ENCODE measurements around the gene STK25. TPM values are rescaled to one million over a fixed set of nuclear protein-coding genes. Genes with fewer than 3 reads are reported as not detected.
"Not testable (repeated sequence)": the region's sequence is repeated elsewhere in the genome, so short reads cannot be mapped to it uniquely, and the experiment has no call there.

STK25 gene
- total RNA-seq, 3 donors from 2014 or later = 97.1 to 104 (median 100) TPM

DNA sequence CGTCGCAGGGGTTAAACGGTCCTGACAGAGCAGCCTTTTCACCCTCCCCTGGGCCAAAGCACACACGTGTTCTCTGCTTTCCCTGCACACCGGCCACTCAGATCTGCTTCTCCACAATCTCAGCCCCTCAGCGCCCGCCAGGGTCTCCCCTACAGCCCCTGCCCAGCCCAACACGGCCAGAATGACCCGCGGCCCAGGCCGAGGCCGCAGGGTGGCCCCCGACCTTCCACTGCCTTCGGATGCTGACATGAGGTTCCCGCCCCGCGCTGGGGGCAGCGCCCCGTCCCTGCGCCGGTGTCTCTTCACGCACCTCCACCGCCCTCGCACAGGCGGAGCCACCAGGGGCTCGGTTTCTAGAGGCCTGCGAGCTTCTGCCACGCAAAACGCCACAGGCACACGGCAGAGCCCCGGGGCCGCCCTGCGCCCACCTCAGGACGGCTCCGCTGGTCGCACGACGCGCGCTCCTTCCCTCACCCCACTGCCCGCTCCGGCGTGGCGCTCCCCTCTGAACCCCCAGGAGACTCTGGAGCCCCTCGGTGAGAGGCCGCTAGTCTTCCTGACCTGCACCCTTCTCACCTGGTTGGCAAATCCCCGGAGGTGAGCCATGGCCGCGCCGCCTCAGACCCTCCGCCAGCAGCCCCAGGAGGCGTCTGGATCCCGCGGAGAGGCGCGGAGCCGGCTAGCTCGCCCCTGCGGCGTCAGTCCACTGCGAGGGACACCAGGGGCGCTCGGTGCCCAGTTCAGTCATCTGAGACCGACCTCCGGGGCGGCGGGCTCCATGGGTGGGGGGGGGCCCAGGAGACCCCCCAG is 749 bp downstream of the STK25 start:
- Mint-ChIP-seq H3K27me3 (ENCODE audit: low read depth) (no peaks in the 10 kb centered on the region), H3K4me3 (peak overlapping the region; percentile 84), H3K9me3 (no peaks in the 10 kb centered on the region), H3K36me3 (ENCODE audit: insufficient read depth) (no peaks in the 10 kb centered on the region), H3K4me1 (ENCODE audit: low read depth) (peaks cover 20% of the 10 kb centered on the region)
- ATAC-seq = peak; percentile 31 to 38
- peak; percentile 20 for DNase-seq

DNA sequence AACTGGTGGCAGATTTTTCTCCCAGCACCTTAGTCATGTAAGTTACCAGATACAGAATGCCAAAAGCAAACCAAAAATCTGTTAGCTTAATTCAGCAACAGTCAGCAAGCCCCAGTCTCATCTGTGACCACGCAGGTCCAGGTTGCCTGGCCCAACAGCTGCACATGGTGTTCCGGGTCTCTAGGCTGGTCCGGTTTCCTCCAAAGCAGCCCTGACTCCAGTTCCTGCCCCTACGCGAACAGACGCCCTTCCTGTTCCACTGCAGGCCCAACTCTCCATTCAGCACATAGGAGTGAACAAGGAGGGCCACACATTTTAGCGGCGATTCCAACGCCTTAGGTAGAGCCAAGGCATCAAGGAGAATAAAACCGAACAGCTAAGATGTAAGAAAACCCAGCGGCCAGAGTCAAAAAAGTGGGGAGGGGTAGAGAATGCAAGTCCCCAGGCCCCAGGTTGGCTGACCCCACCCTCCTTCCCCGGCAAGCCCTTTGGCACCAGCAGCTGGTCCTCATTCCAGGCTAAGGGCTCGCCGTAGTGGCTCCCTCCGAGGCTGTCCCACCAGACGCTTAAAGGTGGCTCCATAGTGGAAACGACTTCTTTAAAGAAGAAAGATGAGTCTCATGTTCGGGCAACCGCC is 1.5 kb downstream of the STK25 start:
- no peaks in the 10 kb centered on the region for H3K27me3 Mint-ChIP-seq (ENCODE audit: low read depth)
- no peak for ATAC-seq
- H3K4me3 Mint-ChIP-seq = peak overlapping the region; percentile 84
- DNase-seq = no peak
- H3K9me3 Mint-ChIP-seq = no peaks in the 10 kb centered on the region
- no peaks in the 10 kb centered on the region for H3K36me3 Mint-ChIP-seq (ENCODE audit: insufficient read depth)
- peaks cover 20% of the 10 kb centered on the region for H3K4me1 Mint-ChIP-seq (ENCODE audit: low read depth)

DNA sequence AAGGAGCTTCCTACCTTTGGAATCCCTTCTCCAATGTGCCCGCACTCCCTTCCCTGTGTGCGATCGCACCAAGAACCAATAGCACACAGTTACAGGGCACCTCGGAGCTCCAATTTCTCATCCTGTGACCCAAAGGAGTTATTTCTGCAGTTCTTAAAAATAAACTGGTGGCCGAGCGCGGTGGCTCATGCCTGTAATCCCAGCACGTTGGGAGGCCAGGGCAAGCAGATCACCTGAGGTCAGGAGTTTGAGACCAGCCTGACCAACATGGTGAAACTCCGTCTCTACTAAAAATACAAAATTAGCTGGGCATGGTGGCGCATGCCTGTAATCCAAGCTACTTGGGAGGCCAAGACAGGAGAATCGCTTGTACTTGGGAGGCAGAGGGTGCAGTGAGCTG is 2.1 kb downstream of the STK25 start:
- not testable (repeated sequence) for H3K27me3 Mint-ChIP-seq (ENCODE audit: low read depth); DNase-seq; H3K36me3 Mint-ChIP-seq (ENCODE audit: insufficient read depth); H3K9me3 Mint-ChIP-seq; ATAC-seq
- H3K4me3 Mint-ChIP-seq = peak overlapping the region; percentile 11
- peaks cover 20% of the 10 kb centered on the region for H3K4me1 Mint-ChIP-seq (ENCODE audit: low read depth)

DNA sequence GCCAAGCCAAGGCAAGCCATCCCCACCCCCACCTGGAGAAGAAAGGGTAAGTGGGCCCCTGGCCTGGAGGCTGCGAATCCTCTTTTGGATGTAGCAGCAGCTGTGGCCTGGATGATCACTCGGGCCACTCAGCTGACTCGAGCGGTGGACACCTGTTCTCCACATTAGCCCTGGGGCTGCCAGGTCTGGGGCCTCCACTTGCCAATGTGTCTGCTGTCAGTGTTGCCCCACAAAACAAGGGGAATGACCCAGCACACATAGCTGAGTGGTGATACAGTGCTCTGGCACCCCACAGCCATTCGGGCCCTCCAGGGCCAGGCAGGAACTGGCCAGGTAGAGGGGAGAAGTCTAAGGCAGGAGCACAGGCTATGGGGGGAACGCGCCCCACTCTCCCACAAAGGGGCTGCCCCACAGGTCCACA is 2.6 kb downstream of the STK25 start:
- Mint-ChIP-seq H3K4me1 (ENCODE audit: low read depth) (peaks cover 20% of the 10 kb centered on the region), H3K9me3 (no peaks in the 10 kb centered on the region), H3K27me3 (ENCODE audit: low read depth) (no peaks in the 10 kb centered on the region), H3K36me3 (ENCODE audit: insufficient read depth) (peaks cover 2% of the 10 kb centered on the region), H3K4me3 (no peak overlapping the region)
- DNase-seq = no peak
- no peak for ATAC-seq

DNA sequence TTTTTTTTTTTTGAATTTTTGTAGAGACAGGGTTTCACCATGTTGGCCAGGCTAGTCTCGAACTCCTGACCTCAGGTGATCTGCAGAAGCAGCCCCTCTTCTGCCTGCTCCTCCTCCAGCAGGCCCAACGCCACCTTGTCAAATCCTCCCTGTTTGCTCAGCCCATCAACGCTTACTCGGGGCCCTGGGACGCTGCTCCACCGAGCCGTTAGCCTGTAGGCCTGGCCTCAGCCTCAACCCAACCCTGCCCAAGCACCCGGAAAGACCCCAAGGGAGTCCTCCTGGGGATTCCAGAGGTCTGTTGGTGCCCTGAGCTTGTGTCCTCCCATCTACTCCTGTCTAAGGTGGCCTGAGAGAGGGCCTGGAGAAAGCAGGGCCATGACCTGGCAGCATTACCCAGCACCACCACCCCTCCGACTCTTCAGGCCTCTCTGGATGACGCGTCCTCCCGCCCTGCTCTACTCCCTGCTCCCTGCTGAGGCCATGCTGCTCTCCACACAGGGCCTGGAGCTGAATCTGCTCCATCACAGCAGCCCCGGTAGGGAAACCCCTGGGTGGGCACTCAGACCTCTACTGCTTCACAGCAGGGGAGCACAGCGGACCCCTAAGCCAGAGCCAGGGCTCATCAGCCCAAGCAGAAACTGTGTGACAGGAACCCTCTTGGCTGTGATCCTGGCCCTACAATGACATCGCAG is 3.2 kb downstream of the STK25 start:
- peaks cover 20% of the 10 kb centered on the region for H3K4me1 Mint-ChIP-seq (ENCODE audit: low read depth)
- ATAC-seq (no peak), DNase-seq (no peak)
- peaks cover 2% of the 10 kb centered on the region for H3K36me3 Mint-ChIP-seq (ENCODE audit: insufficient read depth)
- H3K27me3 Mint-ChIP-seq (ENCODE audit: low read depth) = no peaks in the 10 kb centered on the region
- H3K4me3 Mint-ChIP-seq = no peak overlapping the region
- H3K9me3 Mint-ChIP-seq = no peaks in the 10 kb centered on the region

DNA sequence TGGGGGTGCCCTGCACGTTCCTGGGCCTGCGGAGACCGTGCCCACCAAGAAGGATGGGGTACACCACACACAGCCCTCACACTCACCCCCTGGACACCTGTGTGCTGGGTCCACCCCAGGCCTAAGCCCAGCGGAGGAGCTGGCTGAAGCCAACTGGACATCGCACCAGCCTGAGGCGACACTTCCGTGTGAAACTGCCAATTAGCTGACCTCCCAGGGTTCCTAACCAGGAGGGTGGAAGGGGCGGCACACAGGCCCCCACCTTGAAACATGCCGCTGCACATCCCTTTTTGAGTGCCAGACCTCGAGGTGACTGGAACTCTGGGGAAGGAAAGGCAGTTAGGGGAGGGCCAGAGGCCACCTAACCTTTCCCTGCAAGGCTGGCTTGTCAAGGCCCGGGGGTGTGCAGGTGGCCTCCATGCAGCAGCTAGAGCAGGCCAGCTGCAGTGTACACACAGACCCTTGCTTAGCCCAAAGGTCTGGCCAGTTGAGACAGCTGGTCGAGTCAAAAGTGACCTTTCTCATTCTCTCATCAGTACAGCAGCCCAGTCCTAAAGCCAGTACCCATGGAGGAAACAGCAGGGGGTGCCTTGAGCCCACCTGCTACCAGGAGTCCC is 4.5 kb downstream of the STK25 start:
- H3K4me1 Mint-ChIP-seq (ENCODE audit: low read depth) = peaks cover 14% of the 10 kb centered on the region
- no peaks in the 10 kb centered on the region for H3K9me3 Mint-ChIP-seq
- H3K27me3 Mint-ChIP-seq (ENCODE audit: low read depth) = no peaks in the 10 kb centered on the region
- no peak overlapping the region for H3K4me3 Mint-ChIP-seq
- H3K36me3 Mint-ChIP-seq (ENCODE audit: insufficient read depth) = peaks cover 2% of the 10 kb centered on the region
- no peak for ATAC-seq
- no peak for DNase-seq

DNA sequence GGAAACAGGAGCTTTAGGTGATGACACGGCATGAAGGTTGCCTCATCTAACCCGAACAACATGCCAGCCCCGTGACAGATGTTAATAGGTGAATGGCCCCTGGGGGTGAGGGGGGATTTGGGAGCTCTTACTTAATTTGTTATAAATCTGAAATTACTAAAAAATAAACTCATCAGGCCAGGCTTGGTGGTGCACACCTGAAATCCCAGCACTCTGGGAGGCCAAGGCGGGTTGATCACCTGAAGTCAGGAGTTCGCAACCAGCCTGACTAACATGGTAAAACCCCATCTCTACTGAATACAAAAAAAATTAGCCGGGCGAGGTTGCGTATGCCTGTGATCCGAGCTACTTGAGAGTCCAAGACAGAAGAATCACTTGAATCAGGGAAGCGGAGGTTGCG is 6.1 kb downstream of the STK25 start:
- no peak for ATAC-seq
- H3K9me3 Mint-ChIP-seq = no peaks in the 10 kb centered on the region
- no peak overlapping the region for H3K4me3 Mint-ChIP-seq
- DNase-seq = no peak
- peaks cover 14% of the 10 kb centered on the region for H3K4me1 Mint-ChIP-seq (ENCODE audit: low read depth)
- H3K36me3 Mint-ChIP-seq (ENCODE audit: insufficient read depth) = peaks cover 2% of the 10 kb centered on the region
- H3K27me3 Mint-ChIP-seq (ENCODE audit: low read depth) = no peaks in the 10 kb centered on the region

DNA sequence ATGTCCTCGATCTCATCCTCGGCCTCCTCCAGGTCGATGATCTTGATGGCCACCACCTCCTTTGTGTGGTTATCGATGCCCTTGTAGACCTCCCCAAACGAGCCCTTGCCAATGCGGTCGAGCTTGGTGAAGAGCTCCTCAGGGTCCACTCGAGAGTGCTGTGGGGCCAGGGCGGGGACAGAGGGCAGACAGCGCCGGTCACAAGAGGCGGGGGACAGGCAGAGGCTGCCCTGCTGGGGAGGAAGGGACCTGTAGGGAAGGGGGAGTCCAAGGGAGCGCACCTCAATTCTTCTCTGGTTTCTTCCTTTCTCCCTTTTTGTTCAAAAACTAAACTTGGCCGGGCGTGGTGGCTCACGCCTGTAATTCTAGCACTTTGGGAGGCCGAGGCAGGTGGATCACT is 6.8 kb downstream of the STK25 start:
- Mint-ChIP-seq H3K9me3 (no peaks in the 10 kb centered on the region), H3K4me1 (ENCODE audit: low read depth) (peaks cover 7% of the 10 kb centered on the region), H3K27me3 (ENCODE audit: low read depth) (no peaks in the 10 kb centered on the region), H3K4me3 (no peak overlapping the region), H3K36me3 (ENCODE audit: insufficient read depth) (peaks cover 4% of the 10 kb centered on the region)
- ATAC-seq = no peak
- DNase-seq = no peak

DNA sequence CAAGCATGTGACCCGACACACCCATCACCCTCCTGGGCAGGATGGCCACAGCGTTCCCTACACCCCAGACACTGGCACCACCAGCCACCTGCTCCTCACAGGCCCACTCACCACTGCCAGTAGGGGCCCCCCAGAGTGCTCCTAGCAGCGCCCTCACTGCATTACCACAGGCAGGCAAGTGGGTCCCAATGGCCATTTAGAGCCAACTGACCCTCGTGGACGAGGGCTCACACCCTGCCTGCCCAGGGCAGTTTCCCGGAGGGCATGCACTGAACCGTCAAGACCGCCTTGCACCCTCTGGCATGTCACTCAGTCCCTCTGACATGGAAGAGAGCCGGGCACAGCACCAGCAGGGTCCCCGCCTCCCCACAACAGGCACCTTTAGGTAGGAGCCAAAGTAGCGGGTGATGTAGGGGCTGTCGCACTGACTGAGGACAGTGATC is 7.3 kb downstream of the STK25 start:
- H3K4me1 Mint-ChIP-seq (ENCODE audit: low read depth) = peaks cover 7% of the 10 kb centered on the region
- no peaks in the 10 kb centered on the region for H3K9me3 Mint-ChIP-seq
- H3K27me3 Mint-ChIP-seq (ENCODE audit: low read depth) = no peaks in the 10 kb centered on the region
- DNase-seq (no peak), ATAC-seq (no peak)
- no peak overlapping the region for H3K4me3 Mint-ChIP-seq
- H3K36me3 Mint-ChIP-seq (ENCODE audit: insufficient read depth) = peaks cover 4% of the 10 kb centered on the region

DNA sequence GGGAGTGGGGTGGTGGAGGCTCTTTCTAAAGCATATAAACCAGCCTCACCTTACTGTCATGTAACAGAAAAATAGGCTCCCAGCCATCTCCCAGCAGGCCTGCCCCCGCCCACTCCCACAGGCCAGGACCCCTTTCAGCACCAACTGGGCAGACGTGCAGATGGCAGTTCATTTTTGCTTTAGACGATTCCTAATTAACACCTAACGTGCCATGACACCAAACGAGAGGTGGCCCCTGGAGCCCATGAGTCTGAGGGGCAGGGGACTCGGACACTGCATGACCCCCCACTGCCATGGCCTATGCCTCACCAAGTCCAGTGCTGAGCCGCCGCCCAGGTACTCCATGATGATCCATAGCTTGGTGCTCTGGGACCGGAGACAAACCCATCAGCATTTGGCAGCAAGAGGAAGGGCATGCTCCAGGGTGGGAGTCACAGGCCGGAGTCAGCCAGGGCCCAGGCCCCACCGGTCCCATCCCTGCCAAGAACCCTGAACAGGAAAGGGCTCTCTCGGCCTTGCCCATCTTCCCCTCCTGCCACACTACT is 7.9 kb downstream of the STK25 start:
- H3K27me3 Mint-ChIP-seq (ENCODE audit: low read depth) = no peaks in the 10 kb centered on the region
- H3K9me3 Mint-ChIP-seq = no peaks in the 10 kb centered on the region
- DNase-seq (no peak), ATAC-seq (no peak)
- H3K36me3 Mint-ChIP-seq (ENCODE audit: insufficient read depth) = peaks cover 4% of the 10 kb centered on the region
- peaks cover 6% of the 10 kb centered on the region for H3K4me1 Mint-ChIP-seq (ENCODE audit: low read depth)
- no peak overlapping the region for H3K4me3 Mint-ChIP-seq

DNA sequence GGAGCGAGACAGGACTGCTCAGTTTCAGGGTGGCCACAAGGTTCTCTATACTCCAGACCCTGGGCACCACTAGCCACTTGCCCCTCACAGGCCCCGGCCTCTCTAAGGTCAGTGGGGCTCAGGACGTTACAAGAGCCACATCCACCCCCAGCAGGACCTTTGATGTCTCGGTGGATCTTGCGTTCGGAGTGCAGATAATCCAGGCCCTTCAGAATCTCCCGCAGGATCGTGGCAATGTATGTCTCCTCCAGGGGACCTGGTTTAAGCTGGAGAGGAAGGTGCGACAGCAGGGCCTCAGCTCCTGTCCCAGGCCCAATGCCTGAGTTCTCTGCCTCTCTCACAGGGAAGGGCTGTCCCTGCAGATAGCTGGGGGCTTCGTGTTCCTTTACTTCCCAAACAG is 8.4 kb downstream of the STK25 start:
- ATAC-seq (no peak), DNase-seq (no peak)
- Mint-ChIP-seq H3K27me3 (ENCODE audit: low read depth) (no peaks in the 10 kb centered on the region), H3K4me1 (ENCODE audit: low read depth) (peaks cover 1% of the 10 kb centered on the region), H3K36me3 (ENCODE audit: insufficient read depth) (peaks cover 4% of the 10 kb centered on the region), H3K9me3 (no peaks in the 10 kb centered on the region), H3K4me3 (no peak overlapping the region)

DNA sequence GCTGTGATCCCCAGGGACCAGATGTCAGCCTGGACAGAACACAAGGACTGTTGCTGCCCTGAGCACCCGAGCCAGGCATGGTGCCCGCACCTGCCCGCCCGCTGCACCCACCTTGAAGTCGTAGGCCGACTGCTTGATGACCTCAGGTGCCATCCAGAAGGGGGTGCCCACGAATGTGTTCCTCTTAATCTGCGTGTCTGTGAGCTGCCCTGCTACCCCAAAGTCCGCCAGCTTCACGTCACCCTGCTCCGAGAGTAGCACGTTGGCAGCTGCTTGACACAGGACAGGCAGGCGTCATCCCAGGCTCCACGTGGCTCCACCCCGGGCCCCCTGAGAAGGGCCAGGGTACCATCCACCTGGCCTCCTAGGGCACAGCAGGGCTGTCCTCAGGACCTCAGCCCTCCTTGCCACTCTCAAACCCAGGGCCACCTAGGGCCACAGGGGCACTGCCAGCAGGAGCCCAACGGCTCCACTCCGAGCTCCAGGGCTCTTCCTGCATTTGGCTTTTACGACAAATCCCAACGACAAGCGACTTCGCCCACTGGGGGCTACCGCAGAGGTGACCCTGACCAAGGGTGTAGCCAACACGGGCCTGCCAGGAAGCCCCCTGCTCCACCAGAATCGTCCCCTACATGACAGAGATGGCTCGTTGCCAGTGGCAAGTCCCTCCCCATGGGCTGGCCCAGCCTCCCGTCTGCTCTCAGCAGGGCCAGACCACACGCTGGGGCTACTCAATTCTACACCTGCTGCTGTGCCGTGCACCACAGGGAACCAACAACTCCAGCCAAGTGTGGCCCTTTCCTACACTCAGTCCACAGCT is 9.0 kb downstream of the STK25 start:
- DNase-seq = no peak
- no peaks in the 10 kb centered on the region for H3K4me1 Mint-ChIP-seq (ENCODE audit: low read depth)
- no peaks in the 10 kb centered on the region for H3K27me3 Mint-ChIP-seq (ENCODE audit: low read depth)
- ATAC-seq = no peak
- no peak overlapping the region for H3K4me3 Mint-ChIP-seq
- H3K36me3 Mint-ChIP-seq (ENCODE audit: insufficient read depth) = peaks cover 4% of the 10 kb centered on the region
- H3K9me3 Mint-ChIP-seq = no peaks in the 10 kb centered on the region

DNA sequence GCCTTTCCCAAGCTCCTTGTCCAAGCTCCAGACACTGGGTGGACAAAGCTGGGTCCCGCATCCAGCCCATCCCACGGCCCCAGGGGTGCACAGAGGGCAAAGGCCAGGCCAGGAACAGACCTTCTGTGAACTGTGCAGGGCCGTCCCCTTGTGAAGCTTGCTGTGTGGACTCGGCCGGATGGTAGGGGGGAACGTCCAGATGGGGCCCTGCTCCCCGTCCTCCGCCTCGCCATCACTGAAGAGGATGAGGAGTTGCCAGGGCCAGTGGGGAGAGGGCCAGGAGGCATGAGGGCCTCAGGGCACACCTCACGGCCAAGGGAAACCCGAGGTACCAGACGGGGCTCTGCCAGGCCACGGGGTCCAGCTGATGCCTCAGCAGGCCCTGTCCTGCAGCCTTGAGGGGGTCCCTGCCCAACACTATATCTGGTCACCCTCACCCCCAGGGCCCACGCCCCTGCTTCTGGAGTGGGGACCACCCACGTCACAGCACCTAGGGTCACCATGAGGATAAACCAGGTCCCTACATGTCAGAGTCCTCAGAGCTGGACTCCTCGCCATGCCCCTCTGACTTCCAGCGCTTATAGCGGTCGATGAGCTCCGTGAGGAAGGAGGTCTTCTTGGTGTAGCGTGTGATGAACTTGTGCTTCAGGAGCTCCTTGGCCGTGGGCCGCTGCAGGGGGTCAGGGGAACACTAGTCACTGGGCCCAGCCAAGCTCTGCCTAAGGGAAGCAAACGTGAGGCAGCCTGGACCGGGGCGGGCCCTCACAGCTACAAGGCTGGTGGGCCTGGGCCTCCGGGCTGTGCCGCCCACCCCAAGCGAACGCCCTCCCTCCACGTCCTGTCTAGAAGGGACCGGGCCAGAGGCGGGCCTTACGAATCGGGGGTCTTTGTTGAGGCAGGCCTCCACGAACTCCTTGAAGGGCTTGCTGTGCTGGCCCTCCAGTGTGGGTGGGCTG is 10.0 kb downstream of the STK25 start:
- H3K4me1 Mint-ChIP-seq (ENCODE audit: low read depth) = no peaks in the 10 kb centered on the region
- peaks cover 6% of the 10 kb centered on the region for H3K36me3 Mint-ChIP-seq (ENCODE audit: insufficient read depth)
- DNase-seq = no peak
- no peaks in the 10 kb centered on the region for H3K9me3 Mint-ChIP-seq
- ATAC-seq = no peak
- no peak overlapping the region for H3K4me3 Mint-ChIP-seq
- H3K27me3 Mint-ChIP-seq (ENCODE audit: low read depth) = no peaks in the 10 kb centered on the region

Data from activated T-cell treated with anti-CD3 and anti-CD28 coated beads, Interleukin-2, amount 50 U/mL, for 4 hours (primary cell).